ENCODE data around the gene R3HDM1.
"Not testable (repeated sequence)": the region's sequence is repeated elsewhere in the genome, so short reads cannot be mapped to it uniquely, and the experiment has no call there.

R3HDM1 gene

GRCh38 chr2:135709992-135710391, 178.7 kb downstream of the R3HDM1 start:
- DNase-seq (ENCODE audit: low read depth) = no peak

GRCh38 chr2:135715086-135715485, 183.8 kb downstream of the R3HDM1 start:
- not testable (repeated sequence) for DNase-seq (ENCODE audit: low read depth)

- DNase-seq (ENCODE audit: low read depth) = no peak
Measured at GRCh38 chr2:135728064-135728743, 196.9 kb downstream of the R3HDM1 start.

- DNase-seq (ENCODE audit: low read depth) = no peak
Measured at GRCh38 chr2:135732561-135732960, 201.3 kb downstream of the R3HDM1 start.

GRCh38 chr2:135733045-135733444, 201.8 kb downstream of the R3HDM1 start:
- no peak for DNase-seq (ENCODE audit: low read depth)

- DNase-seq (ENCODE audit: low read depth) = no peak
Measured at GRCh38 chr2:135736546-135736945, 205.3 kb downstream of the R3HDM1 start.

GRCh38 chr2:135740206-135740605, 208.9 kb downstream of the R3HDM1 start:
- DNase-seq (ENCODE audit: low read depth) = no peak

GRCh38 chr2:135741043-135741394, 209.7 kb downstream of the R3HDM1 start:
- no peak for DNase-seq (ENCODE audit: low read depth)

- DNase-seq (ENCODE audit: low read depth) = peak; percentile 91
Measured at GRCh38 chr2:135741395-135742324, 210.4 kb downstream of the R3HDM1 start, which contains the start of gene UBXN4. Gene UBXN4, plus strand, starts transcription at chr2:135741855. Its CDS starts 75 bp downstream, at chr2:135741930.

- DNase-seq (ENCODE audit: low read depth) = peak; percentile 9
Measured at GRCh38 chr2:135742325-135742757, 211.1 kb downstream of the R3HDM1 start.

- no peak for DNase-seq (ENCODE audit: low read depth)
Measured at GRCh38 chr2:135743860-135744259, 212.6 kb downstream of the R3HDM1 start.

- peak; percentile 5 for DNase-seq (ENCODE audit: low read depth)
Measured at GRCh38 chr2:135744760-135745314, 213.6 kb downstream of the R3HDM1 start.

- no peak for DNase-seq (ENCODE audit: low read depth)
Measured at GRCh38 chr2:135745545-135745944, 214.3 kb downstream of the R3HDM1 start.

- no peak for DNase-seq (ENCODE audit: low read depth)
Measured at GRCh38 chr2:135755573-135755972, 224.3 kb downstream of the R3HDM1 start.

- no peak for DNase-seq (ENCODE audit: low read depth)
Measured at GRCh38 chr2:135756692-135757091, 225.4 kb downstream of the R3HDM1 start.

GRCh38 chr2:135762022-135762421, 230.7 kb downstream of the R3HDM1 start:
- no peak for DNase-seq (ENCODE audit: low read depth)

- no peak for DNase-seq (ENCODE audit: low read depth)
Measured at GRCh38 chr2:135762530-135762929, 231.2 kb downstream of the R3HDM1 start.

GRCh38 chr2:135768863-135769262, 237.6 kb downstream of the R3HDM1 start:
- DNase-seq (ENCODE audit: low read depth) = no peak

GRCh38 chr2:135773319-135773718, 242.0 kb downstream of the R3HDM1 start:
- DNase-seq (ENCODE audit: low read depth) = no peak

GRCh38 chr2:135773917-135774316, 242.6 kb downstream of the R3HDM1 start:
- DNase-seq (ENCODE audit: low read depth) = no peak

All from CMK (cell line).